NCI-H2171 (cell line): ENCODE measurements around the gene COPB1.

Experiments
- DNase-seq: peaks from one replicate; lab custom pipeline; 2025; lab: John Stamatoyannopoulos, UW

The COPB1 gene

DNA sequence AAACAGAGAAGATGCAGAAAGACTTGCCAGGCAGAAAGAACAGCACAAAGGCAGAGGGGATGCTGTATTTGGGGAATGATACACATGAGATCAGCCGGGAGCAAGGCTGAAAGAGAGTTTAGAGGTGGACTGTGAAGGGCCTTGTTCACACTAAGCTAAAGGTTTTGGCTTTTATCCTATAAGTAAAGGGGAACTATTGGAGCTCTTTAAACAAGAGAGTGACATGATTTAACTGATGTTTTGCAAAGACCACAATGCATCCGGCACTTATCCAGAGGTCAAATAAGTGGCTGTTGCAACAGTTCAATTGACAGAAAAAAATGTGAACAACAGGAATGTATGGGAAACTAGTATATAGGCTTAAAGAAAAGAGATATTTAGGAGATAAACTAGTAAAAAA is 76.0 kb downstream of the COPB1 start:
- DNase-seq: no peak

DNA sequence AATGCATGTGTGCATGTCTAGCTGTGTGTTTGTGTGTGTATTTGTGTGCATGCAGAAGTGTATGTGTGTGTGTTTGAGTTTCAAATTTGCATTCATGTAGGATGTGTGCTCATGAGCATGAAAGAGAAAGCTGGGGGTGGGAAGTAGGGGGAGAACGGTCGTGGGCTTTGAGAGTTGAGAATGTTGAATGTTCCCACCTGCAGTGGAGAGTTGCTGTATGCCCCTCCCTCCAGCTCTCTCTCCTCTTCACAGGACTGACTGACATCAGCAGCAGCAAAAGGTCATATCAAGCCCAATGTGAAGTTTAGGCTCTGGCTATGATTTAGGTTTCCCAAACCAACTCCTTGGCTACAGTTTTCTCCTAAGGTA is 76.8 kb downstream of the COPB1 start:
- no peak for DNase-seq

DNA sequence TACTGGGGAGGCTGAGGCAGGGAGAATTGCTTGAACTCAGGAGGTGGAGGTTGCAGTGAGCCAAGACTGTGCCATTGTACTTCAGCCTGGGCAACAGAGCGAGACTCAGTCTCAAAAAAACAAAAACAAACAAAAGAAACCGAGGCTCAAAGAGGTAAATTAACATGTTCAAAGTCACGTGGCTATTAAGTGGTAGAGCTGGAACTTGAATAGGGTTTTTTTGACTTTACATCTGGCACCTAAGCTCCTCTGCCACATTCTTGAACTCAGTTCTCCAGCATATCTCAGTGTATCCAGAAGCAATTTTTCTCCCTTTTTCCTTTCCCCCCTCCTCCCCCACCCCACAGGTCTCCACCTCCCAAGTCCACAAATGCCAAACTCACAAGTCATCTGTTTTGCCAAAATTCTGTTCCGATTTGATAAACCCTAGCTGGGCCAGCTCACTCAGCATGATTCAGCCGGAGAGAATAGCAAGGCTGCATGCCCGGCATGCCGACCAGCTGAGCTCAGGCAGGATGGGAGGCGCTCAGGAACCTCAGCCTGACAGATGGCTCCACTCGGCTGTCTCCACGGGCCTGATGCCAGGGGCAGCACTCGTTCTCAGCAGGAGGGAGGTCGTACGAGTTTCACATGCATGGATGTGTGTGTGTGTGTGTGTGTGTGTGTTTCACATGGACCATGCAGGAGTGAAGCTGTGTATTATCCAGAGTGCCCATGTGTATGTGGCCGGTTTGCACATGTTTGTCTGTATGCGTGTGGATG is 77.4 kb downstream of the COPB1 start:
- peak; percentile 81 for DNase-seq

DNA sequence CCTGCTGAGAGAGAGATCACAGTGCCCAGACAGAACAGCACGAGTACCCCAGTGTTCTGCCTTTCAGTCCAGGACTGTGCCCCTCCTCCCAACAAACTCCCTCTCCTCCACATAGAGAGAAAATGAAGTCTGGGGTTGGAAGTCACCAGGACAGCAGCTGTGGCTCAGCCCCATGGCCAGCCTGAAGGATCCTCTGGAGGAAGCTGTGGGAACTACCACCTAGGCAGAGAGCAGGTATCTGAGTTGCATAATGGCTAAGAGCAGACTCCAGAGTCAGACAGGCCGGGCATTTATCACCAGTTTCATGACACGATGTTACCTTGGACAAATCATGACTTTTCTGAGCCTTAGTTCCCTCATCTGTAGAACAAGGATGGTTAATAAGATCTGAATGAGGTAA is 79.4 kb downstream of the COPB1 start:
- no peak for DNase-seq

DNA sequence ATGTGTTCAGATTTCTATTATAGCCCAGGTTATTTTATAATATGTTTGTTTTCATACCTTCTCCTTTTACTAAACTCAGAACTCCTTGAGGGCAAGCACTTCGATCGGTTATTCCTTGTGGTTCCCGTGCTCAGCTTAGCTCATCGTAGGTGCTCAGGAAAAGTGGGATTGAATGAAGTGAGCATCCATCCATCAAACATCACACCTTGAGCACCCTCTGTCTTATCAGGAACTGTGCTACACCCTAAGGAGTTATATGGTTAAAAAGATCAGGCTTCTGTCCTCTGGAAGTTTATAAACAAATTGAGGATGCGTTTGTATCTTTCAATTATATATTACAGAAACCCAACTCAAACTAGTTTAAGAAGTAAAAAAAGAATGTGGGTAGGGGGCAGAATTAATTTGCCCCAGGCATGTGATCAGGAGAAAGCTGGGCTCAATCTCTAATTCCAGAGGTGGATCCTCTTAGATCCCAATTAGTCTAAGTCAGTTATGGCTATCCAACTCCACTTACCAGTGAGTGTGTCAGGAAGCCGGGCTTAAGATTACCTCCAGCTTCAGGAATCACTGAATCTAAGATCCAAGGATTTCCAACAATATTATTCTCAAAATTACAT is 80.7 kb downstream of the COPB1 start:
- DNase-seq: no peak

DNA sequence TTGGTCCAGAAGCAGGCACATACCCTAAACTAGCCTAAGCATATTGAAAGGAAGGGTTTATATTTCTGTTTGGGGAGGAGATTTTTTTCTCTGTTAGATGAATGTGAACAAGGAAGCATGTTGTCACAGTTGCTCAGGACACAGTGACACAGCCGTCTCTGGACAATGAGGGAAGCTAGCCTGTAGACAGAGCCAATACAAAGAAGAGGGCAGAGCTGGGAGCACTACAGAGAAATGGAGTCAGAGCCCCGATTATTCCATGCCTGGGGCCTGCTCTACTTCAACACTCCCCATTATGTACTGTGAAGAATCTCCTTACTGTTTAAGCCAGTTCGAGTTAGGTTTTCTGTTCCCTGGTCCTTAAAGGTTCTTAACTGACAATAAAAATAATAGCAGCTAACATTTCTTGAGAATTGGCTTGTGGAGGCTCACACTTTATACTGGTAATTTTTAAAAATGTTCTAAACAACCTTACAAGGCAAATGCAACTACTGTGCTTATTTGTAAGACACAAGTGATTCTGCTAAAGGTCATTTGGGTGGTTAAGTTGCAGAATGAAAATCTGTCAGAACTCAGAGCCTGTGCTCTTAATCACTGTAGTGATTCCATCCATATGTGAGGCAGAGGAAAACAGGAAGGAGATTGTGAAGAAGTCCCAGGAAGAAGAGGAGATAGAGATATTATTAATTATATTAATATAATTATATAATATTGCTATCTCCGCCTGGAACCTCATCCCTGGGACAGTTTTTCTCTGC is 81.8 kb downstream of the COPB1 start:
- DNase-seq: no peak

DNA sequence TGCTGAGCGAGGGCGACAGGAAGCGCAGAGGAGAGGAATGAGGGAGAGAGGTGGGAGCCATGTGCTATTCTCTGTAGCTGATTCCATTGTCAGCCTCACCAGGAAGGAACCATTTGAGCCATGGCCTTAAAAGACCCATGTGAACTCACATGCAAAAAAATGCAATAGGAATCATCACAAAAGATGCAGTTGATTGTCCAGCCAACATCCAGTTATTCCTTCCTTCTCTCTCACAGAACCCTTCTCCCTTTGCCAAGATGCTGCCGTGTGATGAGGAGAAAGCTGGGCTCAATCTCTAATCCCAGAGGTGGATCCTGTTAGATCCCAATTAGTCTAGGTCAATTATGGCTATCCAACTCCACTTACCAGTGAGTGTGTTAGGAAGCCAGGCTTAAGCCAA is 82.4 kb downstream of the COPB1 start:
- DNase-seq: no peak

DNA sequence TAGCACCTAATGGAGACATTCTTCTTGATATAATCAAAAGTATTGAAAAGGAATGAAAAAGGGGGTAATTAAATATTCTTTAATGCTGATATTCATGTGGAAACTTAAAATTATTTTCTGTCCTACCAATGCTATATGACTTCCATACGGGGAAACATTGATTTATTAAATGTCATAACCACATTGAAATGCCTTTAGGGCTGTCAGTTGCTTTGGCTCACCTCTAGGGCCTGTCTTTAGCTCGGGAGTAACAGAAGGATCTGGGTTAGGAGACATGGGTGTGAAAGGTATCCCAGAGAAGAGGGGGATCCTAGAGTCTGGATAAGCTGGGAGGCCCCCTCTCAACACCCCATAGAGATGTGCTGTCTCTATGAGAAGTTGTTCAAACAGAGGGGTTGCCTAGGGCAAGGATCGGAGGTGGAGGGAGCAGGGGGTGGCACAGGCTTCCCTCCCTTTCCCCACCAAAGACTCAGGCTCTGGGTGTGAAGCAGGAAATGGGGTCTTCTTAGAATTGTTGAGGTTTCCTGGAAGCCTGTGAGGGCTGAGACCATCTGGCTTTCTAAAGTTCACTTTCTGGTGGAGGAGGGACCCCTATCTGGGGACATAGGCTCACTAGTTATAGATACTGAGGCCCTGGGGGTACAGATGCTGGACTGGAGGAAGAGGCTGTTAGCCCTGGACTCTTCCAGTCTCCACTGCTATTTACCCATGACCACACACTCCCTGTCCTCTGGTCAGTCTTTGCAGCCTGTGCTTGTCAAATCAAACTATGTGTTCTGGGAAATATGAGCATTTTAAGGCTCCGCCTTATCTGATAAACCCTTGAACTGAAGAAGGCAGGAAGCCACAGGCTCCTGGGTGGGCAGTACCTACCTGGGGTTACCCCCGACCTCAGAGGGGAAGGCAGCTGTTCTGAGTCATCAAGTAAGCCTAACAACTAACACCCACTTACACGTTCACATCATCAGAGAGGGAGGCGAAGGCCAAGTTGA is 84.8 kb downstream of the COPB1 start:
- DNase-seq: no peak

DNA sequence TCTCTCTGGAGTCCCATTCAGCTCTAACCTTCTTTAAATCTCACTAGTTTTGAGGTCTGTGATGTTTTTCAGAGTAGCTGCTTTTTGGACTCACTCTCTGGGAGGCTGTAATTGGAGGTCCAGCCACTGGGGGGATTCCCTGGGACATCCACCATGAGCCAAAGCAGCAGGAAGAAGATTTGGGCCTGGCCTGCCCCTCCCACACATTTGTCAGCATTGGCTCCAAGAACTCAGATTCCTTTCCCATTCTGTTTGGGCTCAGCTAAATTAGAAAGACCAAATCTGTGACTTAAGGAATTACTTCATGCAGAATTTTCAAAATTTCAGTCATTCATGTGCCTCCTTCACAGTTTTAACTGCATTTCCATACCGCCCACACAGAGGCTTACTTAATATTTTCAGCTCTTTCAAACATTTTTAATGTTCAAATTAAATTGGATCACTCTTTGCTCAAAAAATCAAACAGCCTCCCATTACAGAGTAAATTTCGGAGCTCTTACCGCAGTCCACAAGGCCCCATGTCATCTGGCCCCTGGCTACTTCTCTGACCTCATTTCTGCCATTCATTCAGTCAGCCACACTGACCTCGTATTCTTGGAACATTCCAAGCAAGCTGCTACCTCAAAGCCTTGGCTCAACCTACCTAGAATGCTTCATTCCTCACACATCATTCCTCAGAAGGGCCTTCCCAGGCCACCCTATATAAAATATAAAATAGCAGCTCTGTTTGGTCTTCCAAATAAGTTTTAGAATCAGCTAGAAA is 86.1 kb downstream of the COPB1 start:
- no peak for DNase-seq

DNA sequence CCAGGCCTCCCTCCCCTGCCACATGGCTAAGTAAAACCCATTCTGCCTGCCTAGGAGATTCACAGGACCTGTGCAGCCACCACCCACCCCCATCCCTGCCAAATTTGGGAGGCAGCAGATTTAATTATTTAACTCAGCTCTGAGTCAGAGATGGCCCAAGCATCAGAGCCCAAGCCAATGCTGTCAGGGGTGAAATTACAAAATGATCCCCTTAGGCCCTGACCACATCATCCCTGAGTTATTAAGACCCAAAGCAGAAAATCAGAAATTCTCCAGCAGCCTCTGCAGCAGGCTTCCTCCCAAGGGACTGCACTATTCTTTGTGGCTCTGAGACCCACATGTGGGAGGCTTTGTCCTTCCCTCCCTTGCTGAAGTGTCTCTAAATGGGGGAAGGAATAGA is 87.8 kb downstream of the COPB1 start:
- DNase-seq: no peak

DNA sequence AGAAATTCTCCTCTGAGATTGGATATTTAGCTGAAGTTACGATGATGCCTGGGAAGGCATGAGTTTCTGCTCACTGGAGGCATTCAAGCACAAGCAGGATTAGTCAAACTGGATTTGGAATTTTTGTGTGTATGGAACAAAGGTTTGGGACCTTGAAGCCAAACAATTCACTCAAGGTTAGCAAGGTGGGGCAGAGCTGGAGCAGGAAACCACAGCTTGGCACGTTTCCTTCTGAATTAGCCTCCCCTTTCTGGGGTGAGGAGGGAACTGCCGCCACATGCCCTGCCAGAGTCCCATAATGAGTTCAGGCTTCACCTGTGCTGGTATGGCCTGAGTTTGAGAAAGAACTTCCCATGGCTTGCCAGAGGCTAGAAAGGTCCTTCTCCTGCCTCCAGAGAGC is 89.7 kb downstream of the COPB1 start:
- no peak for DNase-seq

DNA sequence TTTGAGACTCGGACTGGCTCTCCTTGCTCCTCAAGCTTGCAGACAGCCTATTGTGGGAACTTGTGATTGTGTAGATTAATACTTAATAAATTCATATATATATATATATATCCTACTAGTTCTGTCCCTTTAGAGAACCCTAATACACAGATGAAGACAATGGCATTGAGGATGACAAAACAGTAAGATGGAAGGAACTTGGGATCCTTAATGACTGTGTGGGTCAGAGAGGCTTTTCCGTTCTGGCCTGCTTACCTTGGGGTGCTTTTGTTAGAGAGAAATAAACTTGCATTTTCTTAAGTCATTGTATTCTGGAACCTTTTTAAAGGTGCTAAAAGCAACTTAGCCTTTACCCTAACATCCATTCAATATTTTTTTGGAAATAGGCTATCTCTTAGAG is 91.0 kb downstream of the COPB1 start:
- DNase-seq: no peak
